OCI-LY7 (cell line): ENCODE data around the gene C21orf91. TPM values are rescaled to one million over a fixed set of nuclear protein-coding genes. Genes with fewer than 3 reads are reported as not detected.

Experiments used
- BruUV-seq: library from RNA; stranded (reverse); fragments of 400-500 nt; replicated peaks from 2 replicates; lab custom pipeline; 2021; lab: Mats Ljungman, UMichigan
- CTCF ChIA-PET: fragments of 300-600 bp; sonication (Branson Sonifier 250); formaldehyde crosslinking; loops from one replicate; lab custom pipeline; 2022; ENCODE audit warnings: antibody characterized with exemption; ENCODE audit not compliant: unreplicated experiment; lab: Charles Lee
- POLR2A ChIA-PET: fragments of 300-600 bp; sonication (Branson Sonifier 250); formaldehyde crosslinking; loops from one replicate; lab custom pipeline; 2022; ENCODE audit warnings: antibody characterized with exemption; lab: Charles Lee
- DNase-seq: peaks from one replicate; pipeline ENCODE4 v3.0.0-alpha.2; 2015; ENCODE audit warnings: low spot score
- H2AFZ ChIP-seq: fragments of 200-600 bp; sonication (generic), shearing (Covaris generic); 2 replicates; pipeline ENCODE4 v1.6.1; 2014; ENCODE audit warnings: mild to moderate bottlenecking, antibody characterized with exemption, low read length, moderate library complexity
- H3K27ac ChIP-seq: fragments of 200-600 bp; sonication (generic); 2 replicates; pipeline ENCODE4 v1.5.1; 2014; ENCODE audit warnings: mixed run types, low read depth, mild to moderate bottlenecking, moderate library complexity, low read length, inconsistent platforms; ENCODE audit not compliant: poor library complexity, severe bottlenecking
- H3K36me3 ChIP-seq: fragments of 200-600 bp; sonication (generic); 2 replicates; pipeline ENCODE4 v1.6.1; 2014; ENCODE audit warnings: mild to moderate bottlenecking, antibody characterized with exemption, low read length, moderate library complexity, mixed read lengths; ENCODE audit not compliant: insufficient read depth
- H3K4me1 ChIP-seq: fragments of 200-600 bp; sonication (generic); 2 replicates; pipeline ENCODE4 v1.5.1; 2014; ENCODE audit warnings: mild to moderate bottlenecking, low read length; ENCODE audit not compliant: insufficient read depth, poor library complexity, severe bottlenecking
- H3K4me2 ChIP-seq: fragments of 200-600 bp; sonication (generic); 2 replicates; pipeline ENCODE4 v1.6.1; 2014; ENCODE audit warnings: mild to moderate bottlenecking, low read length
- H3K4me3 ChIP-seq: fragments of 200-600 bp; sonication (generic); 2 replicates; pipeline ENCODE4 v1.5.1; 2014; ENCODE audit warnings: mild to moderate bottlenecking, low read depth, low read length; ENCODE audit not compliant: poor library complexity, severe bottlenecking
- H3K79me2 ChIP-seq: fragments of 200-600 bp; sonication (generic); 2 replicates; pipeline ENCODE4 v1.6.1; 2016; ENCODE audit warnings: low read depth, mild to moderate bottlenecking, low read length, moderate library complexity, mixed read lengths; ENCODE audit not compliant: insufficient read depth
- H3K9me2 ChIP-seq: fragments of 200-600 bp; sonication (generic); 2 replicates; pipeline ENCODE4 v1.6.1; 2016; ENCODE audit warnings: mild to moderate bottlenecking, low read length, mixed read lengths; ENCODE audit not compliant: insufficient read depth
- H3K9me3 ChIP-seq: fragments of 200-600 bp; sonication (generic); 2 replicates; pipeline ENCODE4 v1.6.1; 2014; ENCODE audit warnings: mild to moderate bottlenecking, mixed run types, low read length, mixed read lengths
- H4K20me1 ChIP-seq: fragments of 200-600 bp; sonication (generic); 2 replicates; pipeline ENCODE4 v1.6.1; 2014; ENCODE audit warnings: mild to moderate bottlenecking, antibody characterized with exemption, low read length, moderate library complexity, mixed read lengths; ENCODE audit not compliant: insufficient read depth
- CTCF ChIP-seq: fragments of 200-600 bp; sonication (generic); conservative IDR thresholded peaks from 2 replicates; pipeline ENCODE4 v1.5.1; 2014; ENCODE audit warnings: mild to moderate bottlenecking, antibody characterized with exemption, low read length, moderate library complexity, mixed read lengths
- EZH2phosphoT487 ChIP-seq: fragments of 200-600 bp; sonication (generic); IDR thresholded peaks from 2 replicates; pipeline ENCODE4 v1.6.1; 2018; ENCODE audit warnings: low read depth, borderline replicate concordance, mild to moderate bottlenecking, mixed run types, antibody characterized with exemption, low read length, moderate library complexity, mixed read lengths
- intact Hi-C: fragments of 100-400 bp; cut with micrococcal nuclease; formaldehyde crosslinking; loops from one replicate; pipeline ENCODE4 v1.10.0; 2022; ENCODE audit not compliant: unreplicated experiment
- total RNA-seq, 2 experiments: library from RNA; depleted of rRNA in 1 of 2; stranded (reverse); fragments of >200 nt in 1 of 2; shearing (Covaris generic) in 1 of 2; gene quantifications; 2 replicates each; pipeline ENCODE4 v1.2.3, GENCODE V29; 2014 to 2022

Gene C21orf91
- total RNA-seq, 2 experiments from 2014 or later = 15.8 to 32.8 TPM

GRCh38 chr21:17785403-17785788 lies 33.8 kb downstream of the C21orf91 start:
- Histone ChIP-seq H3K27ac (peak overlapping the region; percentile 96), H3K9me2 (no peaks in the 10 kb centered on the region), H3K4me2 (peak overlapping the region; percentile 88), H3K9me3 (peaks cover 13% of the 10 kb centered on the region), H2AFZ (peak overlapping the region; percentile 79; the same call in 1 of the 2 replicates), H4K20me1 (no peaks in the 10 kb centered on the region), H3K4me1 (peaks cover 65% of the 10 kb centered on the region), H3K79me2 (no peaks in the 10 kb centered on the region), H3K4me3 (peak overlapping the region; percentile 63), H3K36me3 (peaks cover 51% of the 10 kb centered on the region)
- POLR2A ChIA-PET = no interaction called here
- no peak for TF ChIP-seq EZH2phosphoT487
- TF ChIP-seq CTCF = no peak
- CTCF ChIA-PET = no interaction called here
- DNase-seq = no peak
- intact Hi-C loops = no loop called here
- no TSS peak for BruUV-seq

GRCh38 chr21:17784604-17785402 lies 34.4 kb downstream of the C21orf91 start:
- TF ChIP-seq CTCF = no peak
- no peak for TF ChIP-seq EZH2phosphoT487
- H4K20me1 ChIP-seq = no peaks in the 10 kb centered on the region
- peak overlapping the region; percentile 63 for H3K4me3 ChIP-seq
- H3K36me3 ChIP-seq = peaks cover 46% of the 10 kb centered on the region
- peaks cover 67% of the 10 kb centered on the region for H3K4me1 ChIP-seq
- H3K79me2 ChIP-seq = no peaks in the 10 kb centered on the region
- peak overlapping the region; percentile 96 for H3K27ac ChIP-seq
- H3K4me2 ChIP-seq = peak overlapping the region; percentile 88
- TSS peak; percentile 91 for BruUV-seq
- ChIA-PET POLR2A (interaction anchor here (0.6 to 2.9 kb wide), 13 partner anchors 10 to 668 kb away, joined by 3 to 32 read pairs (median 5); partner anchors contain the start of gene C21orf91), CTCF (no interaction called here)
- peak overlapping the region; percentile 79; the same call in 1 of the 2 replicates for H2AFZ ChIP-seq
- H3K9me2 ChIP-seq = no peaks in the 10 kb centered on the region
- H3K9me3 ChIP-seq = peaks cover 13% of the 10 kb centered on the region
- intact Hi-C loops = loop anchor here (1.0 to 5.0 kb wide), 5 partner anchors 33 to 398 kb away; partner anchors contain the start of genes BTG3 and CXADR
- peak; percentile 27 for DNase-seq
